GM03348 (cell line): ENCODE measurements around the gene CCDC34.
A peak's percentile ranks its signal among the peaks of the same experiment; 100 is the strongest.
"Not testable (repeated sequence)": the region's sequence is repeated elsewhere in the genome, so short reads cannot be mapped to it uniquely, and the experiment has no call there.

ENCODE experiments used
- DNase-seq: peaks from one replicate; pipeline ENCODE4 v3.0.0; 2012; ENCODE audit warnings: low spot score

Gene CCDC34

GRCh38 chr11:27361649-27362431 lies 1.2 kb downstream of the CCDC34 start:
- no peak for DNase-seq

GRCh38 chr11:27358296-27358695 lies 4.7 kb downstream of the CCDC34 start:
- DNase-seq, result peak; percentile 19

GRCh38 chr11:27357250-27357649 lies 5.8 kb downstream of the CCDC34 start:
- no peak for DNase-seq

- DNase-seq, result no peak
Measured at GRCh38 chr11:27356624-27357222, 6.3 kb downstream of the CCDC34 start.

GRCh38 chr11:27355575-27356104 lies 7.4 kb downstream of the CCDC34 start:
- no peak for DNase-seq

- DNase-seq, result no peak
Measured at GRCh38 chr11:27354359-27354965, 8.6 kb downstream of the CCDC34 start.

GRCh38 chr11:27353593-27354358 lies 9.2 kb downstream of the CCDC34 start:
- peak; percentile 24 for DNase-seq

GRCh38 chr11:27352781-27353180 lies 10.2 kb downstream of the CCDC34 start:
- DNase-seq, result no peak

- DNase-seq, result peak; percentile 13
Measured at GRCh38 chr11:27350511-27350910, 12.5 kb downstream of the CCDC34 start.

GRCh38 chr11:27349919-27350318 lies 13.1 kb downstream of the CCDC34 start:
- no peak for DNase-seq

- no peak for DNase-seq
Measured at GRCh38 chr11:27348340-27348873, 14.6 kb downstream of the CCDC34 start.

GRCh38 chr11:27347359-27348339 lies 15.4 kb downstream of the CCDC34 start:
- DNase-seq, result peak; percentile 4

GRCh38 chr11:27339941-27340340 lies 23.1 kb downstream of the CCDC34 start:
- no peak for DNase-seq

GRCh38 chr11:27334764-27335163 lies 28.3 kb downstream of the CCDC34 start:
- DNase-seq, result not testable (repeated sequence)

GRCh38 chr11:27331981-27332380 lies 31.0 kb downstream of the CCDC34 start:
- peak; percentile 24 for DNase-seq

GRCh38 chr11:27330633-27331270 lies 32.3 kb downstream of the CCDC34 start:
- no peak for DNase-seq

GRCh38 chr11:27329867-27330632 lies 33.0 kb downstream of the CCDC34 start:
- DNase-seq, result no peak

GRCh38 chr11:27328614-27329013 lies 34.4 kb downstream of the CCDC34 start:
- DNase-seq, result no peak

GRCh38 chr11:27327064-27327463 lies 36.0 kb downstream of the CCDC34 start:
- DNase-seq, result not testable (repeated sequence)
